ENCODE results near the gene CDC34.
A peak's percentile ranks its signal among the peaks of the same experiment; 100 is the strongest.

CDC34 gene, protein sequence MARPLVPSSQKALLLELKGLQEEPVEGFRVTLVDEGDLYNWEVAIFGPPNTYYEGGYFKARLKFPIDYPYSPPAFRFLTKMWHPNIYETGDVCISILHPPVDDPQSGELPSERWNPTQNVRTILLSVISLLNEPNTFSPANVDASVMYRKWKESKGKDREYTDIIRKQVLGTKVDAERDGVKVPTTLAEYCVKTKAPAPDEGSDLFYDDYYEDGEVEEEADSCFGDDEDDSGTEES

DNA sequence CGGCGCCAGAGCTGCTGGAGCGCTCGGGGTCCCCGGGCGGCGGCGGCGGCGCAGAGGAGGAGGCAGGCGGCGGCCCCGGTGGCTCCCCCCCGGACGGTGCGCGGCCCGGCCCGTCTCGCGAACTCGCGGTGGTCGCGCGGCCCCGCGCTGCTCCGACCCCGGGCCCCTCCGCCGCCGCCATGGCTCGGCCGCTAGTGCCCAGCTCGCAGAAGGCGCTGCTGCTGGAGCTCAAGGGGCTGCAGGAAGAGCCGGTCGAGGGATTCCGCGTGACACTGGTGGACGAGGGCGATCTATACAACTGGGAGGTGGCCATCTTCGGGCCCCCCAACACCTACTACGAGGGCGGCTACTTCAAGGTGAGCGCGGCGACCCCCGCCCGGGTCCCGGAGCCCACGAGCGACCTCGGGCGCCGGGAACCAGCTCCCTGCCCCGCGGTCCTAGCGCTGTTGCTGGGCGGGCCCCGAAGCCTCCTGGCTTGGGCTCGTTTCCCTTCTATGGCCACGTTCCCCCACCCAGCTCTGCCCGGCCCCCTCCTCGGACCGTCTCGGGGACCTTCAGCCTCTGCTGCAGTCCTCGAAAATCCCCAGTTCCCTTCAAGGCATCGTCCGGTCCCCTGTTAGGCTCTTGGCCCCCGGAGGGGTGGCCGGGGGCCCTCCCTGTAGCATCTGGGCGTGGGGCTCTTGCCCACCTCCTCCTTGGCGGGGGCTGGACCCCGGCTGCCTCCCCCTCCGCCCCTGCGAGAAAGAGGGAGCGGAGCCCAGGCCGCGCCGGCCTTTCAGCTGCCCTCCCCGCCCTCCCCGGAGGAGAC lies at the start of gene CDC34:
Gene CDC34, plus strand, starts transcription at position 8 of the 808 bp plus-strand sequence. Its CDS starts 172 bp downstream, at position 180.
- no peaks in the 10 kb centered on the region for H3K27me3 ChIP-seq (ENCODE audit: control insufficient read depth, insufficient read depth, low read length)
- peaks cover 5% of the 10 kb centered on the region; the same call in 1 of the 2 replicates for H3K4me1 ChIP-seq (ENCODE audit: control insufficient read depth, insufficient read depth, low read length)
- no peak within 1 kb of the TSS for H3K27ac ChIP-seq (ENCODE audit: low read length)
- WGBS (ENCODE audit: insufficient coverage, insufficient read length): no CpG with 5 or more reads among the region's 84 CpGs
- H3K9me3 ChIP-seq (ENCODE audit: control insufficient read depth, insufficient read depth, low read length): no peaks in the 10 kb centered on the region
- H3K36me3 ChIP-seq (ENCODE audit: control insufficient read depth, insufficient read depth, low read length): peaks cover 14% of the 10 kb centered on the region
- peak within 1 kb of the TSS; percentile 65 for H3K4me3 ChIP-seq (ENCODE audit: low read length)
- DNase-seq (ENCODE audit: low read depth, low spot score): no peak

DNA sequence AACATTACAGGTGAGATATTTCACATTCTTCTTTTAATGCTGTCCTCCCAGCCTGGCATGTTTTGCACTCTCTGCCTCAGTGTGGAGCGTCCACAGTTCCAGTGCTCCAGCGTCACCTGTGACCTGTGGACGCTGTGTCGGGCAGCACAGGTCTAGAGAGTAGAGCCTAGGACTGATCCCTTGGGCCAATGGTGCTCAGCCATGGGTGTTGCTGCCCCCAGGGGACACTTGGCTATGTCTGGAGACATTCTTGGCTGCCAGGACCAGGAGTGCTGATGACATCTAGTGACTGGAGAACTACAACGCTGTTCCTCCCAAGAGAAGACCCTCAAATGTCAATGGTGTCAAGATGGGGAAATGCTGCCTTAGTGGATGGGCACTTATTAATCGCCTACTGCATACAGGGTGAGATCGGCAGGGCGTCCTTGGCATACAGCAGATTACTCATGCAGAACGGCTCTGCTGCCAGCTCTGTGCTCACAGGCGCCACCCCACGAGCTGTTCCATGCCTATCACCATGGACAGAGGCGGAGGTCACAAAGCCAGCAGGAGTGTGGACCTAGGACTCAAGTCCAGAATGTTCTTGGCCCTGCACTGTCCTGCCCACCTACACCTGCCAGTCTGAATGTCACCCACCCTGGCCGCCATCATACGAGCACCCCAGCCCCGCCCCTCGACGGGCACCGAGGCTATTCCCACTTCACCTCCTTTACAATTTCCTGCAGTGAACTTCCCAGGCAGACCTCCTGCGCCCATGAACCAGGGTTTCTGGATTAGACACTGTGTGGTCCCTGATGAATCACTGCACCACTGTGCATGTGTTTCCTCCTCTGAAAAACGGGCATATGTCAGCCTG lies 49.1 kb upstream of the CDC34 start:
- H3K9me3 ChIP-seq (ENCODE audit: control insufficient read depth, insufficient read depth, low read length): no peaks in the 10 kb centered on the region
- no peak overlapping the region for H3K27ac ChIP-seq (ENCODE audit: low read length)
- no peaks in the 10 kb centered on the region for H3K27me3 ChIP-seq (ENCODE audit: control insufficient read depth, insufficient read depth, low read length)
- no CpG with 5 or more reads among the region's 20 CpGs for WGBS (ENCODE audit: insufficient coverage, insufficient read length)
- no peaks in the 10 kb centered on the region for H3K36me3 ChIP-seq (ENCODE audit: control insufficient read depth, insufficient read depth, low read length)
- H3K4me1 ChIP-seq (ENCODE audit: control insufficient read depth, insufficient read depth, low read length): peaks cover 3% of the 10 kb centered on the region; the same call in 1 of the 2 replicates
- DNase-seq (ENCODE audit: low read depth, low spot score): no peak
- no peak overlapping the region for H3K4me3 ChIP-seq (ENCODE audit: low read length)

DNA sequence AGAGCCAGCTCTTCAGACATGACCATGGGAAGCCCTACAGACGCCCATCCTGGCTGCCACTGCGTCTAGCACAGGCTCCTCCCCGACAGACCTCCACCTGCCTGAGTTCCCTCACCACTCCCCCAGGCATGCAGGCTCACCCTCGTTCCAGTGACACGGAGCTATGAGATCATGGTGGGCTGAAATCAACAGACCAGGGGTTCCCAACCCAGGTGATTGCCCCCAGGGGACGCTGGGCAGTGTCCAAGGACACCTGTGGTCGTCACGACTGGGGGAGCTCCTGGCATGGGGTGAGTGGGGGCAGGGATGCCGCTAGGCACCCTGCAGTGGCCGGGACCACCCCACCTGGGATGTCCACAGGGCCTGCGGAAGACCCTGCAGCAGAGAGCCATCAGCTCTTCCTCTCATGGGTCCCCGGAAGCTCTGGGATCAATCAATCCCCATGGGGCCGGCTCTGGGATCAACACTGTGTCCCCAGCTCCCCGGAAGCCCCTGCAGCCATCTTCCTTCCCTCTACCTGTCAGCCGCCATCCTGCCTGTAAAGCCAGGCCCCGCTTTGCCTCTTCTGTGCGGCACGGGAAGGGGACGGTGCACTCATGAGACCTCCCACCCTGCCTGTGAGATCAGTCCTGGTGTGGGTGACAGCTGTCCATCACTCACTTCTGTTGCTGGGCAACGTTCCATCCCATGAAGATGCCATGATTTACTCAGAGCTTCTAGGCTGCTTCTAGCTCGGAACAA lies 48.1 kb upstream of the CDC34 start:
- Histone ChIP-seq H3K4me1 (ENCODE audit: control insufficient read depth, insufficient read depth, low read length) (peaks cover 3% of the 10 kb centered on the region; the same call in 1 of the 2 replicates), H3K27me3 (ENCODE audit: control insufficient read depth, insufficient read depth, low read length) (no peaks in the 10 kb centered on the region), H3K27ac (ENCODE audit: low read length) (no peak overlapping the region), H3K36me3 (ENCODE audit: control insufficient read depth, insufficient read depth, low read length) (no peaks in the 10 kb centered on the region), H3K9me3 (ENCODE audit: control insufficient read depth, insufficient read depth, low read length) (no peaks in the 10 kb centered on the region), H3K4me3 (ENCODE audit: low read length) (no peak overlapping the region)
- WGBS (ENCODE audit: insufficient coverage, insufficient read length): no CpG with 5 or more reads among the region's 21 CpGs
- DNase-seq (ENCODE audit: low read depth, low spot score): no peak

DNA sequence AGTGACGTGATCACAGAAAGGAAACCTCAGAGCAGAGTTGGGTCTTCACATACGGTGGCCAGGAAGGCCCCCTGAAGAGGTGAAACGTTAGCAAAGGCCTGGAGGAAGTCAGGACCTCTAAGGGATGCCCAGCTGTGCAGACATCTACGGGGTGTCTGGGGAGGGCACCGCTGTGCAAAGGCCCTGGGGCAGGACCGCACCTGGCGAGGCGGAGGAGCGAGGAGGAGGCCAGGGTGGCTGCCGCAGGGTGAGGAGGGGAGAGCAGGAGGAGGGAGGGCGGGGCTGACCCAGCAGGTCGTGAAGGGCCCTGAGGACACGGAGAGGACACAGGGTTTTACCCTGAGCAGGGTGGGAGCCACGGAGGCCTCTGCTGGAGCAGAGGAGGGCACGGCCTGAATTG lies 47.1 kb upstream of the CDC34 start:
- H3K36me3 ChIP-seq (ENCODE audit: control insufficient read depth, insufficient read depth, low read length): no peaks in the 10 kb centered on the region
- H3K4me1 ChIP-seq (ENCODE audit: control insufficient read depth, insufficient read depth, low read length): peaks cover 3% of the 10 kb centered on the region; the same call in 1 of the 2 replicates
- no peak overlapping the region for H3K27ac ChIP-seq (ENCODE audit: low read length)
- no peak overlapping the region for H3K4me3 ChIP-seq (ENCODE audit: low read length)
- no peaks in the 10 kb centered on the region for H3K27me3 ChIP-seq (ENCODE audit: control insufficient read depth, insufficient read depth, low read length)
- WGBS (ENCODE audit: insufficient coverage, insufficient read length): no CpG with 5 or more reads among the region's 15 CpGs
- no peaks in the 10 kb centered on the region for H3K9me3 ChIP-seq (ENCODE audit: control insufficient read depth, insufficient read depth, low read length)
- DNase-seq (ENCODE audit: low read depth, low spot score): no peak

DNA sequence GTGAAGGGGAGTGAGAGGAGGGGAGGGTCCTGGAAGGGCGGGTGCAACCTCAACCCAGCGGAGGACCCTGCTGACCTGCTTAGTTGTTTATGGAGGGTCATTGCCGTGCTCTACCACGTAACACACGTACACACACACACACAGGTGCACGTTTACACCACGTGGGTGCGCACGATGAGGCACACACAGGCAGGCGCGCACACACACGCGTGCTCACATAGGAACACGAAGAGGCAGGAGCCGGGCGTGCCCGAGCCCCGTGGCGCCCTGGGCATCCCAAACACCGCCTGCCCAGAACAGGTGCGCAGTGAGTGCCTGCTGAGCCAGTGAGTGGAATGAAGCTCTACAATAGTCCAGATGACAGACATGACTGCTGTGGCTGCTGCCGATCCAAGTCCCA lies 46.5 kb upstream of the CDC34 start:
- no CpG with 5 or more reads among the region's 22 CpGs for WGBS (ENCODE audit: insufficient coverage, insufficient read length)
- no peak overlapping the region for H3K4me3 ChIP-seq (ENCODE audit: low read length)

DNA sequence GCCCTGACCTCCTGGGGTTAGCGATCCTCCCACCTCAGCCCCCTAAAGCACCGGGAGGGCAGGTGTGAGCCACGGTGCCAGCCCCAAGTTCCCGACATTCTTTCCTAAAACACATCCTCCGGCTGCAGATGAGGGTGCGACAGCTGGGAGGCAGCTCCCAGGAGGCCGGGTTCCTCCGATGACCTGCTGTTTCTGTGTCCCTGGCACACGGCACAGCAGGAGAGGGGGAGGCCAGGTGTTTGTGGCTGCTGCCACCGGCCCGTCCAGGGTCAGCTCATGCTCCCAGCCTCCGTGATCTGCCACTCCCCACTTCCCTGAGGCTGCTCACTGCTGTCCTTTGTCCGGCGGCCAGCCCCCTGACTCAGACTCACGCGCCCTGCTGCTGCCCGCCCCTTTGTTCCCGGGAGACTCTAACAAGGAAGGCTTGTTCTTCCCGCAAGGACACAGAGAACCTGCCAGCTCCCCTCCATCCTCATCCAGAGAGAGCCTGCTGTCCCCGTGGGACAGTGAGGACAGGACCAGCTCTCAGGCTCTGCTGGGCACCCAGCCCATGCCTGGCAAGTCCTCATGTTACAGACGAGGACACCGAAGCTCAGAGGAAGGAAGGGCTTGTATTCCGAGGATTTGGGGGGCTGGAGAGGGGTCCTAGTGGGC lies 45.9 kb upstream of the CDC34 start:
- Histone ChIP-seq H3K27me3 (ENCODE audit: control insufficient read depth, insufficient read depth, low read length) (no peaks in the 10 kb centered on the region), H3K4me1 (ENCODE audit: control insufficient read depth, insufficient read depth, low read length) (peaks cover 3% of the 10 kb centered on the region; the same call in 1 of the 2 replicates), H3K9me3 (ENCODE audit: control insufficient read depth, insufficient read depth, low read length) (no peaks in the 10 kb centered on the region), H3K4me3 (ENCODE audit: low read length) (no peak overlapping the region), H3K36me3 (ENCODE audit: control insufficient read depth, insufficient read depth, low read length) (no peaks in the 10 kb centered on the region), H3K27ac (ENCODE audit: low read length) (no peak overlapping the region)
- WGBS (ENCODE audit: insufficient coverage, insufficient read length): no CpG with 5 or more reads among the region's 23 CpGs
- DNase-seq (ENCODE audit: low read depth, low spot score): no peak

More for the DNA sequence above, 46.5 kb upstream of the CDC34 start:
- H3K36me3 ChIP-seq (ENCODE audit: control insufficient read depth, insufficient read depth, low read length): no peaks in the 10 kb centered on the region
- no peak for DNase-seq (ENCODE audit: low read depth, low spot score)
- H3K27me3 ChIP-seq (ENCODE audit: control insufficient read depth, insufficient read depth, low read length): no peaks in the 10 kb centered on the region
- H3K4me1 ChIP-seq (ENCODE audit: control insufficient read depth, insufficient read depth, low read length): peaks cover 3% of the 10 kb centered on the region; the same call in 1 of the 2 replicates
- no peak overlapping the region for H3K27ac ChIP-seq (ENCODE audit: low read length)
- H3K9me3 ChIP-seq (ENCODE audit: control insufficient read depth, insufficient read depth, low read length): no peaks in the 10 kb centered on the region

DNA sequence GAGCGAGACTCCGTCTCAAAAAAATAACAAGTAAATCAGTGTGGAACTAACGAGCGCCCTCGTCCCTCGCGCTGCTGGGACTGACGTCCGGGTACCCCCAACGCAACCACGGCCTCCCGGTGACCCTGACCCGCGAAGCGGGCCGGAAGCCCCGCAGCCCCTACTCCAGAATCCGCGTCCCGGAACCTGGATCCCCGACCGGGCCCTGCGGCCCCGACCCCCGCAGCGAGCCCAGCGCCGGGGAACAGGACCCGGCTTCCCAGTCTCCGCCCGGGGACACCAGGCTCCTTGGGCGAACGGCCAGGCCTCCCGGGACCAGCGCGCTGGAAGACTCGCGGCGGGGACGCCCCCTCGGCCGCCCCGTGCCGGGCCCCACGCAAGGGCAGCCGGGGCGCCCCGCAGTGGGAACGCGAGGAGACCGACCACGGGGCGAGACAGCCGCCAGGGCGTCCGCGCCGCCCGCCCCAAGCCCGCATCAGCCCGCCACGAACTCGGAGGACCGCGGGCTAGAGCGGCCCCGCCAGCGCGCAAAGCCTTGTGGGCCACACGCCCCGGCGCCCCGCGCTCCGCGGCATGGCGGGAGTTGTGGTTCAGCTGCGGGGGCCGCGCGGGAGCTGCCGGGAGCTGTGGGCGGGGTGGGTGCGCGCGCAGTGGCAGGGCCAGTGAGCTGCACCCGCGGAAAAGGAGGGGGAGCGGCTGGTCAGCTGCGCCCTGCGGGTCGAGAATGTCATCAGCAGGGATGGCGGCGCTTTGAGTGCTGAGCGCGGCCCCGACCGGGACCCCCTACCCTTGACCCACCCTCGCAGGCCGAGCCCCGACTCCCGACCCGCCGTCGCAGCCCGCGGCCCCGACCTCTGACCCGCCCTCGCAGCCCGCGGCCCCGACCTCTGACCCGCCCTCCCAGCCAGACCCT lies 42.8 kb upstream of the CDC34 start:
- DNase-seq (ENCODE audit: low read depth, low spot score): no peak
- Histone ChIP-seq H3K27ac (ENCODE audit: low read length) (no peak overlapping the region), H3K36me3 (ENCODE audit: control insufficient read depth, insufficient read depth, low read length) (no peaks in the 10 kb centered on the region), H3K9me3 (ENCODE audit: control insufficient read depth, insufficient read depth, low read length) (no peaks in the 10 kb centered on the region), H3K4me3 (ENCODE audit: low read length) (peak overlapping the region; percentile 91), H3K4me1 (ENCODE audit: control insufficient read depth, insufficient read depth, low read length) (peaks cover 7% of the 10 kb centered on the region), H3K27me3 (ENCODE audit: control insufficient read depth, insufficient read depth, low read length) (no peaks in the 10 kb centered on the region)
- no CpG with 5 or more reads among the region's 114 CpGs for WGBS (ENCODE audit: insufficient coverage, insufficient read length)

DNA sequence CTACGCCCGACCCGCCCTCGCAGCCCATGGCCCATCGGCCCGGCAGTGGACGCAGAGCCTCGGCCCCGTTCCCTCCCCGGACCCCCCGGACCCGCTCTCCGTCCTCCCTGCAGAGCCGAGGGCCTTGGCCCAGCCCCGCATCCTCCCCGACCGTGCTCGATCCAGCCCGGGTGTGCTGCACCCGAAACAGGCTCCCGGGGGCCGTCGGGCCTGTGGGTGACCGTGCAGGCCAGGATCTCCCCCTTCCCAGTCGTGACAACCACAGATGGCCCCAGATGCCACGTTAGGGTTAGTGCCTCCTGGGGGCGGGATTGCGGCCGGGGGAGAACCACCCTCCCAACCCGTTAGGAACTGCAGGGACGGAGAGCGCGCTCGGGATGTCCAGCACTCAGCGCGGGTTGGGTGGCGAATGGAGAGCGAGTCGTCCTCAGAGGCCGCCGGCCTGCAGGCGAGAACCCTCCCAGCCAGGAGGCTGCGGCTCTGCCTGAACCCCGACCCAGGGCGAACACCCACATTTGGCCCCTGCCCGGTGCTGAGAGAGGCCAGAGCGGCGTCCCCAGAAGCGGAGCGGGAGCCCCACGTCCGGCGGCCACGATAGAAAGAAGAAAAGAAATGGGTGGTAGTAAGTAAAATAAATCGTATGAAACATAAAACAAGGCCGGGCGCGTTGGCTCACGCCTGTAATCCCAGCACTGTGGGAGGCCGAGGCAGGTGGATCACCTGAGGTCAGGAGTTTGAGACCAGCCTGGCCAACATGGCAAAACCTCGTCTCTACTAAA lies 42.0 kb upstream of the CDC34 start:
- peaks cover 10% of the 10 kb centered on the region for H3K4me1 ChIP-seq (ENCODE audit: control insufficient read depth, insufficient read depth, low read length)
- peak overlapping the region; percentile 91 for H3K4me3 ChIP-seq (ENCODE audit: low read length)
- no peaks in the 10 kb centered on the region for H3K36me3 ChIP-seq (ENCODE audit: control insufficient read depth, insufficient read depth, low read length)
- DNase-seq (ENCODE audit: low read depth, low spot score): no peak
- H3K27me3 ChIP-seq (ENCODE audit: control insufficient read depth, insufficient read depth, low read length): no peaks in the 10 kb centered on the region
- H3K27ac ChIP-seq (ENCODE audit: low read length): no peak overlapping the region
- H3K9me3 ChIP-seq (ENCODE audit: control insufficient read depth, insufficient read depth, low read length): no peaks in the 10 kb centered on the region
- no CpG with 5 or more reads among the region's 61 CpGs for WGBS (ENCODE audit: insufficient coverage, insufficient read length)
